ENCODE measurements around the gene ATP9A. TPM values are rescaled to one million over a fixed set of nuclear protein-coding genes. Genes with fewer than 3 reads are reported as not detected.
A peak's percentile ranks its signal among the peaks of the same experiment; 100 is the strongest.

ATP9A gene
- total and polyA plus RNA-seq, 4 donors: 10.6 to 59.8 (median 33.2) TPM

DNA sequence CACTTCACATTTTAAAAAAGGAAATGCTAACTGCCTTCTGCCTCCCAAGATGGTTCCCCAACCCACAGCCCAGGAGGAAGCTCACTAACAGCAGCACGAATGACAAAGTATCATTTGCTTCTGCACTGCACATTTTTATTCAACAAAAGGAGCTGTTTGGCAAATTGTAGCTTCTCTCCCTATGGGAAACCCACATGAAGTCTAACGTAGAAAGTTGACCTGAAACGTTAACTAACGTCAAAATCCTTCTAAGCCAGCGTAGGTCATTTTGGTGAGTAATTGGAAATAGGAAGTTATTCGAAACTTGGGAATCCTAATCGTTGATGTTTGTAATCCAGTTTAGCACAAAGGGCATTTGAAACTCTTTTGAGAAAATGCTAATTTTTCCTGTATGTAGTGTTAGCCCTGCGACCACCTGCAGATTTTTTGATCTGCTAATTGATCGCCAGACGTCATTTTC, 31.2 kb upstream of the ATP9A start:
- DNase-seq: no peak
- no peaks in the 10 kb centered on the region for H3K36me3 ChIP-seq (ENCODE audit: control insufficient read depth in 1 of 2, insufficient read depth in 2 of 2, low read length in 1 of 2)
- no peak overlapping the region for H3K27ac ChIP-seq (ENCODE audit: low read depth in 1 of 2, low read length in 2 of 2)
- H3K4me3 ChIP-seq (ENCODE audit: low read length in 2 of 2): no peak overlapping the region
- no peaks in the 10 kb centered on the region for H3K9me3 ChIP-seq (ENCODE audit: control insufficient read depth, low read length)
- no peaks in the 10 kb centered on the region for H3K4me1 ChIP-seq (ENCODE audit: control insufficient read depth in 1 of 2, insufficient read depth in 2 of 2, low read length in 2 of 2)
- no peak for ATAC-seq (ENCODE audit: low FRiP score)
- 14 to 15% methylated on average over 10 of the region's 10 CpGs for WGBS, 2 donors
- no peaks in the 10 kb centered on the region for H3K27me3 ChIP-seq (ENCODE audit: control insufficient read depth in 1 of 2, insufficient read depth in 2 of 2, low read length in 1 of 2)
- intact Hi-C loops (cut with DNase I): no loop called here

DNA sequence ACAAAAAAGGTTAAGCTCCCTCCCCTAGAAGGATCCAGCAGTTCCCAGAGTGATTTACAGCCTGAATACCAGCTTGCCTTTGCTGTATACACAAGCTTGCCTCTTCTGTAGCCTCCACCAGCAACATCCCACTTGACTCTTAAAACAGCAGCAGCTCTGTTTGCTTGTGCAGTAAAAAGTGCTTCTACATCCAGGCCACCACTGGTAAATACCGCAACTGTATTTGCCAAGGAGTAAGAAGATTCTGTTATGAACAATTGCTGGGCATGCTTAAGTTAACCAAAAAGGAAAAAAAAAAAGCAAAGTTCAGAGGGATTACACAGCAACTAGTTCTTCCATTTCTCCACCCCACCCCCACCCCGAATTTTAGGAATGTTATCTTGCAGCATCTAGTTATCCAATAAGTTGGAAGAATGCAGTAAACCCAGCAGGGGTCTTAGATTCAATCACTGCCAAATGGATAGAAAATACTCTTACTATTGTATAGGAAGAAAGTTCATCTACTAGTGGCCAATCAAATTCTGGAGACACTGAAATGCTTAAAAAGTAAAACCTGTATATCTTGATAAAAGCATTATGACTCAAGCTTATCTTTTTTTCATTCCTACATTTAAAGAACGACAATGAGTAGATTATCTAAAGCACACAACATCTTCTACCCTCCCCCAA, 29.3 kb upstream of the ATP9A start:
- H3K27me3 ChIP-seq (ENCODE audit: control insufficient read depth in 1 of 2, insufficient read depth in 2 of 2, low read length in 1 of 2): no peaks in the 10 kb centered on the region
- DNase-seq (no peak), ATAC-seq (ENCODE audit: low FRiP score) (no peak)
- H3K27ac ChIP-seq (ENCODE audit: low read depth in 1 of 2, low read length in 2 of 2): no peak overlapping the region
- H3K9me3 ChIP-seq (ENCODE audit: control insufficient read depth, low read length): no peaks in the 10 kb centered on the region
- H3K4me3 ChIP-seq (ENCODE audit: low read length in 2 of 2): no peak overlapping the region
- H3K4me1 ChIP-seq (ENCODE audit: control insufficient read depth in 1 of 2, insufficient read depth in 2 of 2, low read length in 2 of 2): no peaks in the 10 kb centered on the region
- no peaks in the 10 kb centered on the region for H3K36me3 ChIP-seq (ENCODE audit: control insufficient read depth in 1 of 2, insufficient read depth in 2 of 2, low read length in 1 of 2)
- intact Hi-C loops (cut with DNase I): no loop called here
- WGBS, 2 donors: 35 to 39% methylated on average over 3 of the region's 3 CpGs

DNA sequence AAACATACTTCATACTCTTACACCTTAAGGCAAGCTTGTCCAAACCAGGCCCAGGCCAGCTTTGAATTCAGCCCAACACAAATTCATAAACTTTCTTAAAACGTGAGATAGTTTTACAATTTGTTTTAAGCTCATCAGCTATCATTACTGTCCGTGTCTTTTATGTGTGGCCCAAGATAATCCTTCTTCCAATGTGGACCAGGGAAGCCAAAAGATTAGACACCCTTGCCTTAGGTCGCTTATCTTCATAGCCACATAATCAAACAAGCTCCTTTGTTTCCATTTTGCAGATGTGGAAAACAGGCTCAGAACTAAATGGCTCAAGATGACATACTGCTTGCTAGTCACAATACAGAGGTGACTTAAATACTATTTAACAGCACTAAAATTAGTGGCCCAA, 28.1 kb upstream of the ATP9A start:
- no peaks in the 10 kb centered on the region for H3K4me1 ChIP-seq (ENCODE audit: control insufficient read depth in 1 of 2, insufficient read depth in 2 of 2, low read length in 2 of 2)
- no peaks in the 10 kb centered on the region for H3K9me3 ChIP-seq (ENCODE audit: control insufficient read depth, low read length)
- no peaks in the 10 kb centered on the region for H3K27me3 ChIP-seq (ENCODE audit: control insufficient read depth in 1 of 2, insufficient read depth in 2 of 2, low read length in 1 of 2)
- 88 to 89% methylated on average over 3 of the region's 3 CpGs for WGBS, 2 donors
- no peak overlapping the region for H3K27ac ChIP-seq (ENCODE audit: low read depth in 1 of 2, low read length in 2 of 2)
- H3K36me3 ChIP-seq (ENCODE audit: control insufficient read depth in 1 of 2, insufficient read depth in 2 of 2, low read length in 1 of 2): no peaks in the 10 kb centered on the region
- intact Hi-C loops (cut with DNase I): no loop called here
- H3K4me3 ChIP-seq (ENCODE audit: low read length in 2 of 2): no peak overlapping the region
- ATAC-seq (ENCODE audit: low FRiP score) (no peak), DNase-seq (no peak)

DNA sequence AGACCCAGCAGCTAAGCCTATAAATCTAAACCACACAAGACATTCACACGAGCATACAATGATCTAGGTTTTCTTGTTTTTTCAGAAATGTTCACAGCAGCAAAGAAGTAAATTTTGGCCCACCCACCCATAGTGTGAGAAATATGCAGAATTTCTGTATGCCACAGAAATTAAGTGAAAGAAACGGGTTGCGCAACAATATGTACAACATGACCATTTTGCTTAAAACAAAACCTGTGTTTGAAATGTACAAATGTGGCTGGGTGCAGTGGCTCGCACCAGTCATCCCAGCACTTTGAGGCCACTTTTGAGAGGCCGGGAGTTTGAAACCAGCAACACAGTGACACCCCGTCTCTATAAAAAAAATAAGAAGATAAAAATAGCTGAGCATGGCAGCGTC, 24.8 kb upstream of the ATP9A start:
- no peaks in the 10 kb centered on the region for H3K4me1 ChIP-seq (ENCODE audit: control insufficient read depth in 1 of 2, insufficient read depth in 2 of 2, low read length in 2 of 2)
- no peak for ATAC-seq (ENCODE audit: low FRiP score)
- no peak overlapping the region for H3K27ac ChIP-seq (ENCODE audit: low read depth in 1 of 2, low read length in 2 of 2)
- WGBS, 2 donors: 56 to 59% methylated on average over 7 of the region's 7 CpGs
- H3K36me3 ChIP-seq (ENCODE audit: control insufficient read depth in 1 of 2, insufficient read depth in 2 of 2, low read length in 1 of 2): no peaks in the 10 kb centered on the region
- no peak for DNase-seq
- no peak overlapping the region for H3K4me3 ChIP-seq (ENCODE audit: low read length in 2 of 2)
- no peaks in the 10 kb centered on the region for H3K27me3 ChIP-seq (ENCODE audit: control insufficient read depth in 1 of 2, insufficient read depth in 2 of 2, low read length in 1 of 2)
- no peaks in the 10 kb centered on the region for H3K9me3 ChIP-seq (ENCODE audit: control insufficient read depth, low read length)
- intact Hi-C loops (cut with DNase I): no loop called here

DNA sequence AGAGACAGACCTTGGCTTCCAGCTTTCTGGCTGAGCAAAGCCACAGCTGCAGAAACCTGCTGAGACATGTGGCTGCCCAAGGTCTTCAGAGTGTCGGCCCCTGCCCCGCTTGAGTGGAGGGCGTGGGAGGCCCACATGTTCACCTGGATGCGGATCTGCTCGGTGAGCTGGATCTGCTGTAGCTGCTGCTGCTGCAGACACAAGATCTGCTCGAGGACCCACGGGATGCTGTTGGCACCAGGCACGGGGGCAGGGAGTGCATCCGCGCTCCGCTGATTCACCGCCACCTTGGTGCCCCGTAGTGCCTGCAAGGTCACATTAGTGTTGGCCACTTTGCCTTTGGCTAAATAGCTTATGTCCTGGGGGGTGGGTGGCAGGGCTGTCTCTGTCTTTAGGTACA, 23.4 kb upstream of the ATP9A start:
- Histone ChIP-seq H3K36me3 (ENCODE audit: control insufficient read depth in 1 of 2, insufficient read depth in 2 of 2, low read length in 1 of 2) (no peaks in the 10 kb centered on the region), H3K4me3 (ENCODE audit: low read length in 2 of 2) (no peak overlapping the region), H3K4me1 (ENCODE audit: control insufficient read depth in 1 of 2, insufficient read depth in 2 of 2, low read length in 2 of 2) (no peaks in the 10 kb centered on the region), H3K27ac (ENCODE audit: low read depth in 1 of 2, low read length in 2 of 2) (no peak overlapping the region), H3K27me3 (ENCODE audit: control insufficient read depth in 1 of 2, insufficient read depth in 2 of 2, low read length in 1 of 2) (no peaks in the 10 kb centered on the region), H3K9me3 (ENCODE audit: control insufficient read depth, low read length) (no peaks in the 10 kb centered on the region)
- intact Hi-C loops (cut with DNase I): no loop called here
- DNase-seq (no peak), ATAC-seq (ENCODE audit: low FRiP score) (peak; percentile 26)
- WGBS, 2 donors: 93 to 94% methylated on average over 13 of the region's 13 CpGs

DNA sequence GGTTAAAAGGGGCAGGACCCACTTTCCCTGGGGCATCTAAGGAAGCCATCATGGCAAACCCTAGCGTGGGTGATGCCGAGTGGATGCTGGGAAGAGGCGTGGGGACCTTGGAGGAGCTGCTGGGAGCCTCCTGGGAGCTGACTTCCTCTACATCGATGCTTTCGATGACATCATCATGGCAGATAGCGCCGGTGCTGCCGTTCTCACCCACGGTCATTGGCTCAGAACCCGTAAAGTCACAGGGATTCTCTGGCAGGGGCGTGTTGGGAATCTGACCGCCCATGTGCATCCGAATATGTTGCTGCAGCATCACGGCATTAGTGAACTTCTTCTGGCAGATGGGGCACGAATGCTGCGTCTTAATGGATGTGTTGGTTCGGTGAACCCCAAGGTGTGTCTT, 22.1 kb upstream of the ATP9A start:
- intact Hi-C loops (cut with DNase I): no loop called here
- ATAC-seq (ENCODE audit: low FRiP score): no peak
- no peaks in the 10 kb centered on the region for H3K36me3 ChIP-seq (ENCODE audit: control insufficient read depth in 1 of 2, insufficient read depth in 2 of 2, low read length in 1 of 2)
- H3K27ac ChIP-seq (ENCODE audit: low read depth in 1 of 2, low read length in 2 of 2): no peak overlapping the region
- DNase-seq: no peak
- H3K4me3 ChIP-seq (ENCODE audit: low read length in 2 of 2): no peak overlapping the region
- H3K9me3 ChIP-seq (ENCODE audit: control insufficient read depth, low read length): no peaks in the 10 kb centered on the region
- H3K27me3 ChIP-seq (ENCODE audit: control insufficient read depth in 1 of 2, insufficient read depth in 2 of 2, low read length in 1 of 2): no peaks in the 10 kb centered on the region
- WGBS, 2 donors: 94% methylated on average over 17 of the region's 17 CpGs
- H3K4me1 ChIP-seq (ENCODE audit: control insufficient read depth in 1 of 2, insufficient read depth in 2 of 2, low read length in 2 of 2): no peaks in the 10 kb centered on the region

DNA sequence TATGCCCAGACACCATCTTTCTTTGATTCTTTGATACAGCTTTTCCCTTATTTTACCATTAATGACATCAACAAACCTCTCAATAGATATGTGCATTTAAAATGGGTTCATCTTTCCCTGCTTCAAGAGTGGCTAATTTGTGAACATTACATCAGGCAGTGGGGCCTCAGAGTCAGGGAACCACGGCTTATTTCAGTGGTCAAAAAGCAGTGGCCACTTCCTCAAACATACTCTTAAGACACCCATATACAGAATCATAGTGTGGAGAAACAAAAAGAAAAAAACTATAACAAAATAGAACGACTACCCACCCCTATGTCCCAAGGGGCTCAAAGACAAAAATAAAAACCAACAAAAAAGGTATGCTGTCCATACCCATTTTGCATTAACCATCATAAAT, 21.2 kb upstream of the ATP9A start:
- 57 to 74% methylated on average over 2 of the region's 2 CpGs for WGBS, 2 donors
- Histone ChIP-seq H3K9me3 (ENCODE audit: control insufficient read depth, low read length) (no peaks in the 10 kb centered on the region), H3K4me1 (ENCODE audit: control insufficient read depth in 1 of 2, insufficient read depth in 2 of 2, low read length in 2 of 2) (no peaks in the 10 kb centered on the region), H3K27ac (ENCODE audit: low read depth in 1 of 2, low read length in 2 of 2) (no peak overlapping the region), H3K4me3 (ENCODE audit: low read length in 2 of 2) (no peak overlapping the region), H3K27me3 (ENCODE audit: control insufficient read depth in 1 of 2, insufficient read depth in 2 of 2, low read length in 1 of 2) (no peaks in the 10 kb centered on the region), H3K36me3 (ENCODE audit: control insufficient read depth in 1 of 2, insufficient read depth in 2 of 2, low read length in 1 of 2) (no peaks in the 10 kb centered on the region)
- no peak for DNase-seq
- intact Hi-C loops (cut with DNase I): no loop called here
- ATAC-seq (ENCODE audit: low FRiP score): no peak

DNA sequence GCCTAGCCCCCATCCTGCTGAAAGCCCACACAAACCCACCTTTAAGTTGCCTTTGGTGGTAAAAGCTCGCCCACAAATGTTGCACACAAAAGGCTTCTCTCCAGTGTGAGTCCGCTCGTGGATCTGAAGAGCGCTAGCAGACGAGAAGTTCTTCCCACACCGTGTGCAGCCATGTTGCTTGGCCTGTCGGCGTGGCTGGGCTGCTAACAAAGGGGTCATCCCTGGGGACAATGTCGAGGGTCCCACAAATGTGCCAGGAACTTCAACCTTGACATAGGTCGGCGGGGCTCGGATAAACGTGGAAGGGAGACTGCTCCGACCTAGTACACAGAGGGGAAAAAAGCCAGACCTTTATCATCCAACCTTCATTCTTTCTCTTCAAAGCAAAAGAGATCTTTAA, 20.6 kb upstream of the ATP9A start:
- no peaks in the 10 kb centered on the region for H3K4me1 ChIP-seq (ENCODE audit: control insufficient read depth in 1 of 2, insufficient read depth in 2 of 2, low read length in 2 of 2)
- no peaks in the 10 kb centered on the region for H3K36me3 ChIP-seq (ENCODE audit: control insufficient read depth in 1 of 2, insufficient read depth in 2 of 2, low read length in 1 of 2)
- ATAC-seq (ENCODE audit: low FRiP score) (no peak), DNase-seq (no peak)
- H3K27ac ChIP-seq (ENCODE audit: low read depth in 1 of 2, low read length in 2 of 2): no peak overlapping the region
- H3K27me3 ChIP-seq (ENCODE audit: control insufficient read depth in 1 of 2, insufficient read depth in 2 of 2, low read length in 1 of 2): no peaks in the 10 kb centered on the region
- no peak overlapping the region for H3K4me3 ChIP-seq (ENCODE audit: low read length in 2 of 2)
- intact Hi-C loops (cut with DNase I): no loop called here
- no peaks in the 10 kb centered on the region for H3K9me3 ChIP-seq (ENCODE audit: control insufficient read depth, low read length)
- 88 to 91% methylated on average over 14 of the region's 14 CpGs for WGBS, 2 donors

DNA sequence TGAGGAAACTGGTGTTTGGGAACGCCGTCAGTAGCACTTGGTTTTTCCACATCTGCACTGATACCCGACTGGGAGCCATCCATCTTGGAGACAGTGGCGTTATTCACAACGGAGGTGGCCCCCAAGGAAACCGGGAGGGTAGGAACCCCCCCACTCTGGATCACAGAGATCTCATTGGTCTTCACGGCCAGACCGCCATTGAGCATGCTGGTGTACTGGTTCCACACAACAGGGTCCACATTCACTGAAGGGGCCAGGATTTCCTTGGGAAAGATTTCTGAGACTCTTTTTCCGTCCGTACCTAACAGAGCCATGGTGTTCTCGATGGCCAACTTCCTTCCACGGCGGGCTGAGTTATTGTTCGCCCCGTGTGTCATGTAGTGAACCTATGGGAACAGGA, 16.1 kb upstream of the ATP9A start:
- intact Hi-C loops (cut with DNase I): no loop called here
- no peak for ATAC-seq (ENCODE audit: low FRiP score)
- no peaks in the 10 kb centered on the region for H3K4me1 ChIP-seq (ENCODE audit: control insufficient read depth in 1 of 2, insufficient read depth in 2 of 2, low read length in 2 of 2)

More for the DNA sequence above, 16.1 kb upstream of the ATP9A start:
- H3K27me3 ChIP-seq (ENCODE audit: control insufficient read depth in 1 of 2, insufficient read depth in 2 of 2, low read length in 1 of 2): no peaks in the 10 kb centered on the region
- H3K4me3 ChIP-seq (ENCODE audit: low read length in 2 of 2): no peak overlapping the region
- no peak for DNase-seq
- no peaks in the 10 kb centered on the region for H3K36me3 ChIP-seq (ENCODE audit: control insufficient read depth in 1 of 2, insufficient read depth in 2 of 2, low read length in 1 of 2)
- H3K27ac ChIP-seq (ENCODE audit: low read depth in 1 of 2, low read length in 2 of 2): no peak overlapping the region
- 82 to 83% methylated on average over 15 of the region's 15 CpGs for whole genome bisulfite sequencing, 2 donors
- H3K9me3 ChIP-seq (ENCODE audit: control insufficient read depth, low read length): peaks cover 1% of the 10 kb centered on the region

Data from aorta (tissue), 5 donors.